Measurements from ENCODE around the gene AP2A2.

- TF ChIP-seq CTCF (IDR thresholded peaks at IDR 0.05 in 4 of 5, conservative IDR thresholded peaks at IDR 0.05 in 1 of 5) (no peak), POLR2A (IDR thresholded peaks at IDR 0.05) (no peak)
These were observed 127.6 kb downstream of the AP2A2 start for GRCh38 chr11:1053121-1053901.
